ENCODE data around the gene EML2. TPM values are rescaled to one million over a fixed set of nuclear protein-coding genes. Genes with fewer than 3 reads are reported as not detected.

EML2 gene
- total RNA-seq, 1 experiment from 2014 or later, result 32.7 TPM

- peak overlapping the region; percentile 17; the same call in 1 of the 2 replicates for H3K27ac ChIP-seq (ENCODE audit: low read length)
Measured at GRCh38 chr19:45597425-45598111, 41.6 kb downstream of the EML2 start.

GRCh38 chr19:45595814-45596213 lies 43.4 kb downstream of the EML2 start:
- ChIA-PET CTCF (no interaction called here), POLR2A (no interaction called here)
- Histone ChIP-seq H3K4me3 (ENCODE audit: low read depth in 2 of 2, low read length in 2 of 2) (no peak overlapping the region), H3K27ac (ENCODE audit: low read length) (no peak overlapping the region), H3K9me3 (ENCODE audit: control insufficient read depth, insufficient read depth, low read depth, low read length) (no peaks in the 10 kb centered on the region), H3K27me3 (ENCODE audit: control insufficient read depth, insufficient read depth, low read length) (no peaks in the 10 kb centered on the region; the same call in 1 of the 2 replicates), H3K36me3 (ENCODE audit: control insufficient read depth, insufficient read depth, low read length) (no peaks in the 10 kb centered on the region), H3K4me1 (ENCODE audit: control insufficient read depth, insufficient read depth, low read length) (peaks cover 3% of the 10 kb centered on the region; the same call in 1 of the 2 replicates)
- no TSS peak for BruUV-seq (replicated peaks)
- no peak for TF ChIP-seq REST (IDR thresholded peaks at IDR 0.05; ENCODE audit: insufficient read depth in 1 of 2, low read depth in 2 of 2, low read length in 1 of 2)
- TF ChIP-seq CTCF (IDR thresholded peaks at IDR 0.05), result no peak
- no peak for TF ChIP-seq SIN3A (IDR thresholded peaks at IDR 0.05; ENCODE audit: borderline replicate concordance, insufficient read depth, low read depth, low read length)
- no peak for TF ChIP-seq TCF7L2 (IDR thresholded peaks at IDR 0.05; ENCODE audit: low read depth, low read length)
- no peak for TF ChIP-seq POLR2AphosphoS5 (IDR thresholded peaks at IDR 0.05; ENCODE audit: low read depth, low read length)
- no peak for DNase-seq (ENCODE audit: low read depth, low spot score)
- ATAC-seq, result no peak
- in situ Hi-C loops (cut with HindIII; ENCODE audit: low pct_unique_long_range_greater_than_20kb, low sequenced_read_pairs), result no loop called here
- intact Hi-C loops (cut with micrococcal nuclease; ENCODE audit: unreplicated experiment), result no loop called here

More at GRCh38 chr19:45597425-45598111, 41.6 kb downstream of the EML2 start:
- intact Hi-C loops (cut with micrococcal nuclease; ENCODE audit: unreplicated experiment), result no loop called here
- no peaks in the 10 kb centered on the region for H3K9me3 ChIP-seq (ENCODE audit: control insufficient read depth, insufficient read depth, low read depth, low read length)
- no peaks in the 10 kb centered on the region; the same call in 1 of the 2 replicates for H3K27me3 ChIP-seq (ENCODE audit: control insufficient read depth, insufficient read depth, low read length)
- TF ChIP-seq CTCF (IDR thresholded peaks at IDR 0.05), result no peak
- no peak for TF ChIP-seq TCF7L2 (IDR thresholded peaks at IDR 0.05; ENCODE audit: low read depth, low read length)
- TF ChIP-seq REST (IDR thresholded peaks at IDR 0.05; ENCODE audit: insufficient read depth in 1 of 2, low read depth in 2 of 2, low read length in 1 of 2), result no peak
- TF ChIP-seq POLR2AphosphoS5 (IDR thresholded peaks at IDR 0.05; ENCODE audit: low read depth, low read length), result no peak
- no peak for TF ChIP-seq SIN3A (IDR thresholded peaks at IDR 0.05; ENCODE audit: borderline replicate concordance, insufficient read depth, low read depth, low read length)
- CTCF ChIA-PET, result interaction anchor here (0.6 kb wide), 2 partner anchors 45 to 113 kb away, joined by 3 to 8 read pairs; no protein-coding TSS in a partner anchor
- POLR2A ChIA-PET, result no interaction called here
- H3K36me3 ChIP-seq (ENCODE audit: control insufficient read depth, insufficient read depth, low read length), result no peaks in the 10 kb centered on the region
- no peak for ATAC-seq
- no peak overlapping the region; a peak in 1 of 4 replicates for H3K4me3 ChIP-seq (ENCODE audit: low read depth in 2 of 2, low read length in 2 of 2)
- H3K4me1 ChIP-seq (ENCODE audit: control insufficient read depth, insufficient read depth, low read length), result peaks cover 3% of the 10 kb centered on the region; the same call in 1 of the 2 replicates
- no peak for DNase-seq (ENCODE audit: low read depth, low spot score)
- in situ Hi-C loops (cut with HindIII; ENCODE audit: low pct_unique_long_range_greater_than_20kb, low sequenced_read_pairs), result no loop called here
- no TSS peak for BruUV-seq (replicated peaks)

Measured in Panc1 (cell line).